Upper lobe of left lung (tissue), 6 donors: Measurements from ENCODE around the gene GON4L. TPM values are rescaled to one million over a fixed set of nuclear protein-coding genes. Genes with fewer than 3 reads are reported as not detected.
A peak's percentile ranks its signal among the peaks of the same experiment; 100 is the strongest.
"Not testable (repeated sequence)": the region's sequence is repeated elsewhere in the genome, so short reads cannot be mapped to it uniquely, and the experiment has no call there.

Experiments
- ATAC-seq, 2 donors: fragments of 200-7000 bp; cut with Tn5 transposase; one replicate each; pipeline ENCODE4 v1.9.1; 2022; ENCODE audit warnings: mild to moderate bottlenecking in 2 of 2, moderate library complexity in 2 of 2; ENCODE audit not compliant: low FRiP score in 2 of 2
- DNase-seq, 2 donors: peaks; one replicate each; pipeline ENCODE4 v3.0.0-alpha.2; 2019 to 2020
- H3K27ac ChIP-seq, 4 donors: fragments of 200-600 bp; sonication (generic); one replicate each; pipeline ENCODE4 v1.5.1; 2016 to 2019
- H3K27me3 ChIP-seq, 4 donors: fragments of 200-600 bp; sonication (generic); one replicate each; pipeline ENCODE4 v1.5.1; 2017 to 2019
- H3K36me3 ChIP-seq, 4 donors: fragments of 200-600 bp; sonication (generic); one replicate each; pipeline ENCODE4 v1.5.1; 2016 to 2019
- H3K4me1 ChIP-seq, 4 donors: fragments of 200-600 bp; sonication (generic); one replicate each; pipeline ENCODE4 v1.5.1; 2018 to 2019
- H3K4me3 ChIP-seq, 4 donors: fragments of 200-600 bp; sonication (generic); one replicate each; pipeline ENCODE4 v1.5.1; 2017 to 2019; ENCODE audit warnings: mild to moderate bottlenecking in 2 of 4, moderate library complexity in 1 of 4
- H3K9me3 ChIP-seq, 4 donors: fragments of 200-600 bp; sonication (generic); one replicate each; pipeline ENCODE4 v1.5.1; 2018 to 2019
- CTCF ChIP-seq, 6 experiments: fragments of 450-650 bp in 4 of 6; fragments of 200-600 bp in 2 of 6; sonication (generic) in 2 of 6; IDR thresholded peaks; one replicate each; pipeline ENCODE4 v1.5.1; 2016 to 2019; ENCODE audit warnings: antibody characterized with exemption in 6 of 6
- EP300 ChIP-seq, 4 donors: sonication (generic); formaldehyde crosslinking; IDR thresholded peaks; one replicate each; pipeline ENCODE4 v1.5.1; 2017; ENCODE audit warnings: antibody characterized with exemption in 4 of 4, control low read depth in 2 of 4
- POLR2A ChIP-seq, 4 donors: fragments of 450-650 bp; IDR thresholded peaks; one replicate each; pipeline ENCODE4 v1.5.1; 2016 to 2017; ENCODE audit warnings: antibody characterized with exemption in 4 of 4, mild to moderate bottlenecking in 2 of 4
- POLR2AphosphoS5 ChIP-seq, 2 donors: sonication (generic); formaldehyde crosslinking; IDR thresholded peaks; one replicate each; pipeline ENCODE4 v1.5.1; 2017; ENCODE audit warnings: antibody characterized with exemption in 2 of 2
- WGBS, 2 donors: methylation state at CpG; one replicate each; pipeline ENCODE4 v1.1.5; 2017 to 2018; 5-methylcytosine and 5-hydroxymethylcytosine counted together
- total RNA-seq, 6 donors: library from RNA; depleted of rRNA in 4 of 6; stranded (reverse); fragments of >200 nt in 4 of 6; gene quantifications; one replicate each; pipeline versions ENCODE4 v1.1.0 to v1.2.1, GENCODE V29; 2016 to 2021
- donor health status: DM: no; HTN: no; CAD: no; lungs with moderate emphysema.
- donor health status: DM: no; HTN: yes; CAD: no; lungs with severe emphysema.

The GON4L gene
- total RNA-seq, 6 donors from 2014 or later: 28.9 to 160 (median 46.3) TPM

DNA sequence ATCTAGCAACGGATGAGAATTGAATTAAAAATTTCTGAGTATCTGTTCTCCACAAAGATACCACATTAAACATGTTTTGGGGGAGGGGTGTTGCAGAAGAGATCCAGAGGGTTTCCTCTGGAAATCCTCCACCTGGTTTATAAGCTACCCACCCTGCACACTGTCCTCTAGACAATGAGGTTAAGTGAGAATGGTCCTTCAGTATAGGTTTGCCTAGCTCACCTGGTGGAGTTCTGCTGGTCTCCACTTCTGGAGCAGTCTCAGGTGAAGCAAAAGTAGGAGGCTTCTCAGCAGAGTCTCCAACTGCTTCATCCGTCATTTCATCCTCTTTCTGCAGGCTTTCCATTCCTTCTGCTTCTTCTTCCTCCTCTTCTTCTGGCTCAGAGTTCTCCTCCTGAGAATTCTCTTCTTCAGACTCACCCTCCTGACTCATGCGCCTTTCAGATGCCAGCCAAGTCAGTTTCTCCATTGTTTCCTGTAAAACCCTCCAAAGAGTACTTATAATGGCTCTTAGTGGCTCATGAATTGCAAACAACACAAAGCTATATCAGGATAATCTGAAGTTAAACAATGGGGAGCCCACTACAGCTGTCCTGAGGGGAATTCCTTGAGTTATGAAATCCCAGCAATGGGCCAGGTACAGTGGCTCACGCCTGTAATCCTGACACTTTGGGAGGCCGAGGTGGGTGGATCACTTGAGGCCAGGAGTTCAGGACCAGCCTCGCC, 93.8 kb downstream of the GON4L start:
- H3K27ac ChIP-seq, H3K27me3 ChIP-seq, H3K4me3 ChIP-seq, H3K9me3 ChIP-seq: not testable (repeated sequence)
- DNase-seq: peak in 1 of 2 donors; percentile 78
- peak; percentile 63 to 89 for ATAC-seq
- WGBS, 2 donors: 67 to 75% methylated on average over 6 of the region's 6 CpGs
- TF ChIP-seq POLR2AphosphoS5 (IDR thresholded peaks at IDR 0.05): peak in 1 of 2 donors; percentile 29
- peak in 1 of 4 donors; percentile 63 for TF ChIP-seq EP300 (IDR thresholded peaks at IDR 0.05)
- peaks cover 28 to 91% (median 53%) of the 10 kb centered on the region in 4 donors for H3K36me3 ChIP-seq
- peaks cover 2 to 23% (median 10%) of the 10 kb centered on the region in 4 donors for H3K4me1 ChIP-seq

- 68 to 71% methylated on average over 11 of the region's 11 CpGs for WGBS, 2 donors
- Histone ChIP-seq H3K36me3 (peaks cover 27 to 87% (median 51%) of the 10 kb centered on the region in 4 donors), H3K4me1 (peaks cover 2 to 23% (median 10%) of the 10 kb centered on the region in 4 donors), H3K27me3 (no peaks in the 10 kb centered on the region), H3K9me3 (no peaks in the 10 kb centered on the region), H3K27ac (no peak overlapping the region), H3K4me3 (no peak overlapping the region)
- ATAC-seq (no peak), DNase-seq (no peak)
- no peak for TF ChIP-seq CTCF (IDR thresholded peaks at IDR 0.05)
- no peak for TF ChIP-seq POLR2AphosphoS5 (IDR thresholded peaks at IDR 0.05)
- no peak for TF ChIP-seq EP300 (IDR thresholded peaks at IDR 0.05)
- TF ChIP-seq POLR2A (IDR thresholded peaks at IDR 0.05): no peak
These were observed 95.1 kb downstream of the GON4L start for GRCh38 chr1:155761736-155762405.

- H3K27me3 ChIP-seq: no peaks in the 10 kb centered on the region
- no peaks in the 10 kb centered on the region for H3K9me3 ChIP-seq
- WGBS, 2 donors: 97 to 100% methylated on average over 2 of the region's 2 CpGs
- TF ChIP-seq CTCF (IDR thresholded peaks at IDR 0.05): no peak
- no peak for TF ChIP-seq POLR2AphosphoS5 (IDR thresholded peaks at IDR 0.05)
- no peak for TF ChIP-seq EP300 (IDR thresholded peaks at IDR 0.05)
- no peak for TF ChIP-seq POLR2A (IDR thresholded peaks at IDR 0.05)
- H3K4me1 ChIP-seq: peaks cover 2 to 23% (median 10%) of the 10 kb centered on the region in 4 donors
- no peak overlapping the region for H3K4me3 ChIP-seq
- ATAC-seq (no peak), DNase-seq (no peak)
- H3K27ac ChIP-seq: no peak overlapping the region
- H3K36me3 ChIP-seq: peaks cover 31 to 87% (median 49%) of the 10 kb centered on the region in 4 donors
These were observed 96.1 kb downstream of the GON4L start for GRCh38 chr1:155760751-155761475.

GRCh38 chr1:155759966-155760630, 96.9 kb downstream of the GON4L start:
- Histone ChIP-seq H3K36me3 (peaks cover 29 to 87% (median 48%) of the 10 kb centered on the region in 4 donors), H3K4me3 (no peak overlapping the region), H3K4me1 (peaks cover 2 to 23% (median 10%) of the 10 kb centered on the region in 4 donors), H3K9me3 (no peaks in the 10 kb centered on the region), H3K27me3 (no peaks in the 10 kb centered on the region), H3K27ac (no peak overlapping the region)
- no peak for TF ChIP-seq POLR2AphosphoS5 (IDR thresholded peaks at IDR 0.05)
- no peak for TF ChIP-seq EP300 (IDR thresholded peaks at IDR 0.05)
- no peak for TF ChIP-seq POLR2A (IDR thresholded peaks at IDR 0.05)
- no peak for TF ChIP-seq CTCF (IDR thresholded peaks at IDR 0.05)
- 95 to 97% methylated on average over 4 of the region's 4 CpGs for WGBS, 2 donors
- DNase-seq (no peak), ATAC-seq (no peak)

GRCh38 chr1:155759017-155759416, 98.0 kb downstream of the GON4L start:
- not testable (repeated sequence) for H3K27ac ChIP-seq, H3K9me3 ChIP-seq, H3K27me3 ChIP-seq, ATAC-seq, H3K4me3 ChIP-seq, DNase-seq
- Histone ChIP-seq H3K36me3 (peaks cover 30 to 87% (median 52%) of the 10 kb centered on the region in 4 donors), H3K4me1 (peaks cover 2 to 18% (median 9%) of the 10 kb centered on the region in 4 donors)
- WGBS, 2 donors: 95 to 98% methylated on average over 3 of the region's 3 CpGs

DNA sequence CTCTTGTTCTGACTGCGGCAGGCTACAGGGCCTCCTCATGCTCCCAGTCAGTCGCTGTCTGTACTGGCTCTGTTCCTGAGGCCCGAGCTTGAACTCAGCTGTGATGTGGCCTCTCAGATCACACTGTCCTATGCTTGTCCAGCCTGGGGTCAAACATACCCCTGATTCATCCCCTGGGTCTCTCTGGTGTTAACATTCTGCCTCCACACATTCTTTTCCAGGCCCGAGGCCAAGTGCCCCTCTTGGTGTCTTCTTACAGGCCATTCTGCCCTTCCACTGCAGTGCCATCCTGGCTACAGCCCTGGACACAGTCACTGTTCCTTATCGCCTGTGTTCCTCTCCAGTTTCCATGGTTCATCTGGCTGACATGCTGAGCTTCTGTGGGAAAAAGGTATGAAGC, 108.9 kb downstream of the GON4L start:
- H3K36me3 ChIP-seq: peaks cover 0 to 36% (median 27%) of the 10 kb centered on the region in 4 donors
- not testable (repeated sequence) for DNase-seq

GRCh38 chr1:155747586-155747985, 109.4 kb downstream of the GON4L start:
- H3K27me3 ChIP-seq, H3K27ac ChIP-seq, H3K4me1 ChIP-seq, H3K9me3 ChIP-seq, H3K4me3 ChIP-seq, ATAC-seq, DNase-seq: not testable (repeated sequence)
- peaks cover 0 to 30% (median 22%) of the 10 kb centered on the region in 4 donors for H3K36me3 ChIP-seq
- WGBS, 2 donors: 93 to 96% methylated on average over 8 to 12 of the region's 12 CpGs

More for the DNA sequence above, 108.9 kb downstream of the GON4L start:
- not testable (repeated sequence) for ATAC-seq, H3K4me1 ChIP-seq, H3K4me3 ChIP-seq, H3K27ac ChIP-seq, H3K27me3 ChIP-seq, H3K9me3 ChIP-seq
- WGBS, 2 donors: 76 to 86% methylated on average over 4 to 5 of the region's 5 CpGs
